ENCODE results near the gene CDHR2.

DNA sequence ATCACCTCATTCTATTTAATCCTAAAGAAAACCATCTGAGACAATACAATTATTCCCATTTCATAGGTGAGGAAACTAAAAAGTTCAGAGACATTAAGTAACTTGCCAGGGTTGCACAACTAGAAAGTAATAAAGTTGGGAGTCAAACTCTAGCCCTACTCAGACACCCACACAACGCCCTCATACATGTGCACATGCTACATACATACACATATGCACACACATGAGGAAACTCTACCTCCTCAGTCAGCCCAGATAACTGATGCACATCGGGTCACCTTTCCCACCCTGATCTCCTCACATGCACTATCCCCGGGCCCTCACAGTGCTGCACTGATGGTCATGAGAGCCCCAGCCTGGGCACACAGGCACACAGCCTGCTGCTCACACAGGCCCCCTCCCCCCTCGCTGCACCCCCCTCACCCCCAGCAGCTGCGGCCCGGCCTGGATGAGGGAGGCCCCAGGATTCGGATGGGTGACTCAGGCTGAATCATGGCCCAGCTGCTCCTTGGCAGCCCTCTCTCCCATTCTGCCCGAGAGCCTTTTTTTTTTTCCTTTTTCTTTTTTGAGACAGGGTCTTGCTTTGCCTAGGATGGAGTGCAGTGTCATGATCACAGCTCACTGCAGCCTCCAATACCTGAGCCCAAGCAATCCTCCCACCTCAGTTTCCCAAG is 65.8 kb downstream of the CDHR2 start:
- TF ChIP-seq ZNF514 (tag by site-specific recombination; IDR thresholded peaks at IDR 0.05) (no peak), CTCF (tag by site-specific recombination; IDR thresholded peaks at IDR 0.05) (no peak)
